NT2/D1 (cell line): ENCODE results near the gene VEZT.
"Not testable (repeated sequence)": the region's sequence is repeated elsewhere in the genome, so short reads cannot be mapped to it uniquely, and the experiment has no call there.

ENCODE experiments used
- SUZ12 ChIP-seq: IDR thresholded peaks from 2 replicates; pipeline ENCODE4 v1.6.1; 2011; ENCODE audit not compliant: insufficient read length, insufficient read depth; ENCODE audit errors: extremely low read depth
- YY1 ChIP-seq: IDR thresholded peaks from 2 replicates; pipeline ENCODE4 v1.6.1; 2011; ENCODE audit not compliant: insufficient read length, insufficient read depth
- ZNF274 ChIP-seq: IDR thresholded peaks from 2 replicates; pipeline ENCODE4 v1.6.1; 2011; ENCODE audit warnings: mild to moderate bottlenecking, low read depth, low read length

DNA sequence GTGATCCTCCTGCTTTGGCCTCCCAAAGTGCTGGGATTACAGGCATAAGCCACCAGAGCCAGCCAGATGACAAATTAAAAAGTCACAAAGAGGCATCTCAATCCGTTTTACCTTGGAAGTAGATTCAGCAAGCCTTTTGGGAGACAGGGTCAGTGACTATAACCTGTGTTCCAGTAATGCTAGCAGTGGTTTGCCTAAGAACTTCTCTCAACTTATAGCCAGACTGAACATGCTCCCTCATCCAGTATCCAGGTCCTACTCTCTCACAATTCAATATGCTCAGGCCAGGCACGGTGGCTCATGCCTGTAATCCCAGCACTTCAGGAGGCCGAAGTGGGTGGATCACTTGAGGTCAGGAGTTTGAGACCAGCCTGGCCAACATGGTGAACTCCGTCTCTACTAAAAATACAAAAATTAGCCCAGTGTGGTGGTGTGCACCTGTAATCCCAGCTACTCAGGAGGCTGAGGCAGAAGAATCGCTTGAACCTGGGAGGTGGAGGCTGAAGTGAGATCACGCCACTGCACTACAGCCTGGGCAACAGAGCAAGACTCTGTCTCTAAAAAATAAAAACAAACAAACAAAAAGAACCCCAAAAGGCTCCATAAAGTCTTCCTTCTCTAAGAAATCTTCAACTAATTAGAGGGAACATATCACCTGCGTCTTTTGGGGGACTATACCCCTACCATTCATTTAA, 20.6 kb upstream of the VEZT start:
- TF ChIP-seq YY1, ZNF274, SUZ12: not testable (repeated sequence)
